Renal pelvis (tissue), 4 donors: Measurements from ENCODE around the gene STK40. TPM values are rescaled to one million over a fixed set of nuclear protein-coding genes. Genes with fewer than 3 reads are reported as not detected.

Experiments
- DNase-seq: peaks from one replicate; pipeline ENCODE4 v3.0.0-alpha.2; 2013
- polyA plus RNA-seq, 3 donors: library from polyadenylated mRNA; unstranded; fragments of 120-200 nt; gene quantifications; one replicate each; pipeline ENCODE4 v1.2.1, GENCODE V29; 2013; ENCODE audit not compliant: insufficient read length in 3 of 3

Gene STK40
- polyA plus RNA-seq, 3 donors: 42.5 to 48.5 (median 43.4) TPM

- no peak for DNase-seq
These were observed 16.1 kb upstream of the STK40 start for GRCh38 chr1:36401602-36402503.

GRCh38 chr1:36400825-36401601 lies 15.3 kb upstream of the STK40 start:
- DNase-seq: no peak

DNA sequence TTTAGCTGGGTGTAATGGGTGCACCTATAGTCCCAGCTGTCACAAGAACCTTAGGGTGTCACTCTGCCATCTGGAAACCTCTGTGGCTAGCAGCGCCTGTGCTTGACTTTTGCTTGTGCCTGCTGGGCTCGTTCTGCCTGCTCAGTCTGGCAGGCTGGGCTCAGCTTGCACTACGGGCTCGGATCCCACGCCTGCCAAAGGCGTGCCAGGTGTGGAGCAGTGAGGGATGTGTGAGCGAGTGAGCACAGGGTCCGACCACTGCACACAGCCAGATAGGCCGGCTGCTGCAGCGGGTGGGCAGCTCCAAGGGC lies 14.7 kb upstream of the STK40 start:
- no peak for DNase-seq

DNA sequence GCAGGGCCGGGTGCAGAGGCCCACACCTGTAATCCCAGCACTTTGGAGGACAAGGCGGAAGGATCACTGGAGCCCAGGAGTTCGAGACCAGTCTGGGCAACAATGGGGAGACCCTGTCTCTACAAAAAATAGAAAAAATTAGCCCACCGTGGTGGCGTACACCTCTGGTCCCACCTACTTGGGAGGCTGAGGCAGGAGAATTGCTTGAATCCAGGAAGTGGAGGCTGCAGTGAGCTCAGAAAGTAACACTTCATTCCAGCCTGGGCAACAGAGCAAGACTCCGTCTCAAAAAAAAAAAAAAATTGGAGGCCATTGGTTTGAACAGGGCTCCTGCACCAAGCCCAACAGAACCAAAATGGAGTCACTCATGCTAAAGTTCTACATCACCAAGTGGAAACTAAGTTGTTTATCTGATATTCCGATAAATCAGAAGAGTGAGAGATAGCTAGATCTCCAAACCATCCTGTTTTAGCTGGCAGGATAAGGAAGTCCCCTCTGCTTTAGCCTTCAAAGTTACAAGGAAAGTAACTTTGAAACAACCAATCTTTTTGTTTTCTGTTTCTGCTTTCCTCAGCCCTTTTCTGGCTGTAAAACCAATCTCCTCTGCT lies 12.8 kb upstream of the STK40 start:
- DNase-seq: no peak

DNA sequence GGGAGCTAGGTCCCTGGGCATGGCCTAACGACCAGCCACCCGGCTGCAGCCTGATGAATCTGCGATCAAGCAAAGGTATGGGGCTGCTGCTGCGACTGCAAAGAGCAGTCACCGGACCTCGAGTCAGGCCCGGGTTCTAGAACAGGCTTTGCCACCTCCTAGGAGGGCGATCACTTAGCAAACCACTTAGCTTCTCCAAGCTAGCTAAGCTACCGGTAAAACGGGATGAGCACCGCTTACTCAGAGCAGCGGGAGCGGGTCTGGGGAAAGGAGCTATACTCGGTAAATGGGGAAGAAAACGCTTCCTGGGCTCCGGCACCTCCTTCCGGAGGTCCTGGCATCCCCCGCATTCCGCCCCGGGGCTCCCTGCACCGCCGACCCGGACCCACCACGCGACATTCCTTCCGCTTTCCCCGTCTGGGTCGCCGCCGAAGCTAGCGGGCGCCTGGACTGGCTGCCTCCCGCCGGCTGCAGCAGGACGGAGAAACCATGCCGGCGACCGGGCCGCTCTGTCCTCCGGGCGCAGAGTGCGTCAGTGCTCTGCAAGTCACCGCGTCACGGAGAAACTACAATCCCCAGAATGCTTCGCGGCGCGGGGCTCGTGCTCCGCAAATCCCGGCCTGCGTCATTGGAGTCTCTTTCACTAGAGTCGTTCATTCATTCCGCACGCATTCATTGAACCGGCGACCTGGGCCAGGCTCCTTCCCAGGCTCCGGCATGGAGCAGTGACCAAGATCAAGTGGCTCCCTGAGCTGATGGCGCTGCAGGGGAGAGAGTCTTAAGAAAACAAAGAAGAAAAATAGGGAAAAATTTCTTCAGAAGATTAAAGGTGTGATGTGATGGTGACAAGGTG lies 11.9 kb upstream of the STK40 start, which contains the start of gene LSM10:
LSM10 (minus strand) TSS at position 531 of the 853 bp plus-strand sequence. CDS start 3,779 bp downstream, outside the sequence.
- DNase-seq: peak; percentile 93

- DNase-seq: no peak
These were observed 11.3 kb upstream of the STK40 start for GRCh38 chr1:36397083-36397377.

GRCh38 chr1:36396359-36396758 lies 10.6 kb upstream of the STK40 start:
- no peak for DNase-seq

DNA sequence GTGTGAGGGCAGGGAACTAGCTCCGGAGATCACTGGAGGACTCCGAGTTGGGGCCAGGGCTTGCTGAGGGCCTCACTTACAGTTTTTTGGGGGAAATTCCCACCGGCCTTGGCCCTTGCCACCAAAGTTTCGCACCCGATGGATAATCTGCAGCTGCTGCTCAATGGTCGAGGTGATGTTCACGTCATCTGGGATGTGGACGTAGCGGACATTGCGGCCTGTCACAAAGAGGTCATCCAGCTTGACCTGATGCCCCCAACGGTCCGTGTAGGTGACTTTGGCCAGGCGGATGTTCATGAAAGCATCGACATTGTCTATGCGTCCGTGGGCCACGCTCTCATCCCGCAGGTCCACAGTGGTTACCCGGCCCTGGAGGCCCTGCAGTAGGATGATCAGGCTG lies 8.0 kb upstream of the STK40 start:
- DNase-seq: no peak

GRCh38 chr1:36392836-36393235 lies 7.1 kb upstream of the STK40 start:
- DNase-seq: no peak

DNA sequence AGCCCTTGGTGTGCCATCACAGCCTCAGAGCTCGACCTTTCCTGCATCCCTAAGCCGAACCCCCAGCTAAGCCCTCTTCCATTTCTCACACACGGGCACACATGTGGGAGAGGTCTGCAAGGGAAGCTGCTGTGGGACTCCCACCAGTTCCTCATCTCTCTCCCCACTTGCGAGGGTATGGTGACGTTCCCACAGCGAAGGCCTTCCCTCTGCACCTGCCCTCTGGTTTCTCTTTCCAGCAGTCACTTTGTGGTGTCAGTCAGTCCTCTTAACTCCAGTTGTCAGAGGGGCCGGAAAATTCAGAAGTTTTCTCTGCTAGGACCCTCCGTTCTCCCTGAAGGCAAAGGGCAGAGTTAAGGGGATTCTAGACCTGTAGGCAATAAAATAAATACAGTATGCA lies 5.5 kb upstream of the STK40 start:
- DNase-seq: no peak

- DNase-seq: no peak
These were observed 4.7 kb upstream of the STK40 start for GRCh38 chr1:36390411-36390810.

DNA sequence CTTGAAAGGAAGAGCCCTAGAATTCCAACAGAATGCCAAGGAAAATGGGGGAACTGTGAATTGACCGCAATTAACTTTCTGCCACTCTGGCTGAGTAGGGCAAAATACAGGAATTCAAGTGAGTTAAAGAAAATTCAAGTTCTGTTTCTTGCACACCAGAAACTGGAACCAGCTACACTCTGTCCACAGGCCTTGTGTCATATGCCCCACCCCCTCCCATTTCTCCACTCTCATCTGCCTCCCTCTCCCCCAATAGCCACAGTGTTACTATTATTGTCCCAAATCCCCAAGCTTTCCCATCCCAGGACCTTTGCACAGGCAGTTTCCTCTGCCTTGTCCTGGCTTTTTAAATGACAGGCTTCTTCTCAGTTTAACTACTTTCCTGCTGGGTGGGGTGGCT lies 4.3 kb upstream of the STK40 start:
- no peak for DNase-seq

DNA sequence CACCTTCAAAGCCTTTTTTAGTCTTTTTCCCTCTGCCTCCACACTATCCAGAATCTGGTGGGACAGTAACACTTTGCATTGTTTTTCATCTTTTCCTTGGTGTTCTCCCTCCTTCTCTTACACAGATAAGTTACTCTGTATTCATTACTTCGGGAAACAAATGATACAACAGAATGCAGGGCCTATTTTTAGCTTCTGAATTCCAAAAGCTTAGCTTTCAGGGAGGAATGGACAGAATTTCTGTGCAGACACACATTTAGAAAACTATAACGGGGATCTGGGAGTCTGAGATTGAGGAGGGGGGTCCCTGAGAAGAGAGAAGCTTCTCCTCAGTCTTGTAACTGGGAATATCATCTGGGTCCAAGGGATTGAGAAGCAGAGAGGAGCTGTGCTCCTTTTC lies 3.5 kb upstream of the STK40 start:
- DNase-seq: no peak

DNA sequence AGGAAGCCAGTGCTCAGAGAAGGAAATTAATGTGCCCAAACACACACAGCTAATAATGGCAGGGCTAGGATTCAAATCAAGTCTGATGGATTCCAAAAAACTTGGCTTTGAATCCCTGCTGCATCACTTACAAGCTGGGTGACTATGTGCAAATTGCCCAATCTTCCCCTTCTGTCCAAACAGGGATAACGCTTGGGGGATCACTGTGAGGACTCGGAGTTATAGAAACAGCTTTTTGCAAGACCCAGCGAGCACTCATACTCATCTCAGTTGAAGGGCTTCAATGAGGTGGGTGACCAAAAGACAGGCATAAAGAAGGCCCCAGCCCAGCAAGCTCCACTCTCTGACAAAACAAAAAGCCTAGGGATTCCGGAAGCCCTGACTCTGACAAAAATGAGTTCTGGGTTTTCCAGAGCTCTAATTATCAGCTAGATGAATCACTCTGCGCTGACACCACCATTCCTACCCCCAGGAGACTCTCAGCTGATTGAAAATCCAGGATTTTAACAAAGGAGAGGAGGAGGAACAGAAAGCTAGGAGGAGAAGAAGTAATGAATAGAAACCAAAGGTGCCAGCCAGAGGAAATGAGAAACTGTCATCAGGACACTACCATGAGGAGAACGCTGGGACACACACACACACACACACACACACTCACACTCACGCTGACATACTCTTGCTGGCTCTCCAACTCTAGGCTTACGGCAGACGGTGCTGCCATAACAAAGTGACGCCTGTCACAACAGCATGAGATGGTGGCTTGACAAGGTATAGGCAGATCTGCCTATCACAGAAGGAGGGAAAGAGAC lies 1.6 kb upstream of the STK40 start:
- no peak for DNase-seq

DNA sequence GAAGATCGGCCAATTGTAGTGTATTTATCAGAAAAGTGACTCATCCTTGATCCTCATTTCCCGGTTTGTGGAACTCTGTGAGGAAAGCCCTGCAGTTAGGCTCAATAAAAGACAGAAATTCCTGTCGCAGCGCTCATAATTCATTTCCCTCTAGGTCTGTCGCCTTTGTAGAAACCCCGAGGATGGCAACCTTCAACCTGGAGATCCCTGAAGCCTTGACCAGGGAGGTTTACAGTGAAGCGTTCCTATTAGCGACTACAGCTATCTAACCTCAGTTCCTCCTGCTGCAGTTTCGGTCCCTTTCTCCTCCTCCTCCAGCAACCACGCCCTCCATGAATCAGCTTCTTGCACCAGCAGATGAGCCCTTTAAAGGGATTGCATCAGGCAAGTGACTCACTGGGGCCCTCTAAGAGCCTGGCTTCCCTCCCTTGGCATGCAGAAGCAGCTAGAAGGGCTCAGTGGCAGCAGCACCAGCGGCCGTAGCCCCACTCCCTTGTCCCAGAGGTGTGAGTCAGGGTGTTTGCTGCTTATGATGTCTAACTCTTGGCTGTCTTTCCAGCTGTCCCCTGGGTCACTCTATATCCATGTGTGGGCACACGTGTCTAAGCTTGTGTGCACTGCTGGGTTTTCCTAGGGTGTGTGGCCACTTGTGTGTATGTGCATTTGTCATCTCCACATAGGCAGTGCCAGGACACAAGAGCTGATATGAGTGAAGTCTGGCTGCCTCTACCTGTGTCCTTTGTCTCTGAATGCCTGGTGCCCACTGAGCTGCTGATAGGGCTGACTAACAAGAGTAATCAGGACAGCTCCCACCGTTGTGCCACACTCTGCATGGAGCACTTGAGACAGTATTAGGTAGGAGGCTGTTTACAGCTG lies 779 bp upstream of the STK40 start:
- peak; percentile 65 for DNase-seq

- DNase-seq: no peak
These were observed 948 bp downstream of the STK40 start for GRCh38 chr1:36384542-36385409.

- DNase-seq: no peak
These were observed 2.5 kb downstream of the STK40 start for GRCh38 chr1:36383240-36383639.

DNA sequence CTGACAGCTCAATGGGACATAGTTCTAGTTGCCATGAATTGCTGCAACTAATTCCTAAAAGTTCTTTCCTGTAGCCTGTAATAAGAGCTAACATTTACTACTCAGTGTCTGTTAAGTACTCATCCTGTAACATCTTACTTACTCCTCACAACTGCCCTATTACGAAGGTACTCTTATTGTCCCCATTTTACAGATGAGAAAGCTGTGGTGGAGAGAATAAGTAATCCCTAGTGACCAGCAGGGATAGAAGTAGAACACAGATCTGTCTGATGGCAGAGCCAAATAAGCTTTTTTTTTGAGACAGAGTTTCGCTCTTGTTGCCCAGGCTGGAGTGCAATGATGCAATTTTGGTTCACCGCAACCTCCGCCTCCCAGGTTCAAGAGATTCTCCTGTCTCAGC lies 3.1 kb downstream of the STK40 start:
- DNase-seq: no peak

DNA sequence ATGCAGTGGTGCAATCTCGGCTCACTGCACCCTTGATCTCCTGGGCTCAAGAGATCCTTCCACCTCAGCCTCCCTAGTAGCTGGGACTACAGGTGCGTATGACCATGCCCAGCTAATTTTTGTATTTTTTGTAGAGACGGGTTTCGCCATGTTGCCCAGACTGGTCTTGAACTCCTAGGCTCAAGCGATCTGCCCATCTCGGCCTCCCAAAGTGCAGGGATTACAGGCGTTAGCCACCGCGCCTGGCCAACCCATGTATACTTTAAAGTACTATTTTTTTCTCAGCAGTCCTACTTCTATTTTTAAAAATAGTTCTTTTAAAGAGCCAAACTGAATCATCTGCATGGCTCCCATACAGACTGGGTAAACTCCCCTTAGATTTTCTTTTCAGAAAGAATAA lies 3.5 kb downstream of the STK40 start:
- DNase-seq: no peak
